T-helper 17 cell (primary cell): ENCODE results near the gene OR2T12. TPM values are rescaled to one million over a fixed set of nuclear protein-coding genes. Genes with fewer than 3 reads are reported as not detected.
"Not testable (repeated sequence)": the region's sequence is repeated elsewhere in the genome, so short reads cannot be mapped to it uniquely, and the experiment has no call there.

Source experiments
- ATAC-seq: fragments of 150-1000 bp; cut with Tn5 transposase; 2 replicates; pipeline ENCODE4 v1.10.0; 2021; ENCODE audit warnings: mild to moderate bottlenecking, moderate library complexity
- DNase-seq, 3 donors: peaks; one replicate each; pipeline versions ENCODE4 v3.0.0 to v3.0.0-alpha.2; 2020 to 2021
- H3K9me3 ChIP-seq: one replicate; pipeline ENCODE4 v1.7.0; 2013; ENCODE audit warnings: low read length, mild to moderate bottlenecking; ENCODE audit not compliant: control insufficient read depth, poor library complexity, severe bottlenecking
- H3K27ac Mint-ChIP-seq: one replicate; pipeline ENCODE4 v1.8.0; 2022; ENCODE audit warnings: mild to moderate bottlenecking, moderate library complexity, mixed read lengths
- H3K27me3 Mint-ChIP-seq: one replicate; pipeline ENCODE4 v1.8.0; 2022; ENCODE audit warnings: mixed read lengths
- H3K36me3 Mint-ChIP-seq: one replicate; pipeline ENCODE4 v1.8.0; 2022; ENCODE audit warnings: low read depth, mixed read lengths
- H3K4me1 Mint-ChIP-seq: one replicate; pipeline ENCODE4 v1.8.0; 2022; ENCODE audit warnings: mild to moderate bottlenecking, mixed read lengths
- H3K4me3 Mint-ChIP-seq: one replicate; pipeline ENCODE4 v1.8.0; 2022; ENCODE audit warnings: mild to moderate bottlenecking, moderate library complexity, mixed read lengths
- total RNA-seq, 4 donors: library from RNA in 2 of 4; stranded (reverse) in 2 of 4; gene quantifications; one replicate each; pipeline ENCODE4 v1.2.3 and lab custom pipeline; 2022 to 2026

OR2T12 gene, protein sequence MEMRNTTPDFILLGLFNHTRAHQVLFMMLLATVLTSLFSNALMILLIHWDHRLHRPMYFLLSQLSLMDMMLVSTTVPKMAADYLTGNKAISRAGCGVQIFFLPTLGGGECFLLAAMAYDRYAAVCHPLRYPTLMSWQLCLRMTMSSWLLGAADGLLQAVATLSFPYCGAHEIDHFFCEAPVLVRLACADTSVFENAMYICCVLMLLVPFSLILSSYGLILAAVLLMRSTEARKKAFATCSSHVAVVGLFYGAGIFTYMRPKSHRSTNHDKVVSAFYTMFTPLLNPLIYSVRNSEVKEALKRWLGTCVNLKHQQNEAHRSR
- not detected for total RNA-seq
- total RNA-seq (lab: John Stamatoyannopoulos, UW) = 0 reads per million in 2 donors

DNA sequence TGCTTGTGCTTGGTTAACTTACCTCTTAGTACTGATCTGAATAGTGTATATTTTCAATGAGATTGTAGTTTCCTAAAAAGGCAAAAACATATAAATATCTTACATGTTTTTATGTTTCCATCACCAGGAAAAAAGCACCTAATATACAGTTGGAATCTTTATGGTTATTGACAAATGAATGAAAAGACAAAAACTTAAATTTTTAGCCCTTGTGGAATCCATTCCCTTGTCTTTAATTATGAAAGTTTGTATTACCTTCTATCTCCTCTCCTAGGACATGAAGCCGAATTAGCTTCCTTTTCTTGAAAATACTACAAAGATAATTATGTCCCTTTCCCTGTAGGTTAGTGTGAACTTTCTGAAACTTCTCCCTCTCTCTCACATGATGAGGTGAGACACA is at the start of gene OR2T12:
Gene OR2T12 (minus strand): TSS at position 101 of the 400 bp plus-strand sequence. CDS start 7,846 bp downstream, outside the sequence.
- H3K27me3 Mint-ChIP-seq = no peaks in the 10 kb centered on the region
- no peak within 1 kb of the TSS for H3K4me3 Mint-ChIP-seq
- DNase-seq = no peak
- no peaks in the 10 kb centered on the region for H3K36me3 Mint-ChIP-seq
- no peaks in the 10 kb centered on the region for H3K9me3 ChIP-seq
- H3K4me1 Mint-ChIP-seq = no peaks in the 10 kb centered on the region
- H3K27ac Mint-ChIP-seq = no peak within 1 kb of the TSS
- ATAC-seq = no peak

DNA sequence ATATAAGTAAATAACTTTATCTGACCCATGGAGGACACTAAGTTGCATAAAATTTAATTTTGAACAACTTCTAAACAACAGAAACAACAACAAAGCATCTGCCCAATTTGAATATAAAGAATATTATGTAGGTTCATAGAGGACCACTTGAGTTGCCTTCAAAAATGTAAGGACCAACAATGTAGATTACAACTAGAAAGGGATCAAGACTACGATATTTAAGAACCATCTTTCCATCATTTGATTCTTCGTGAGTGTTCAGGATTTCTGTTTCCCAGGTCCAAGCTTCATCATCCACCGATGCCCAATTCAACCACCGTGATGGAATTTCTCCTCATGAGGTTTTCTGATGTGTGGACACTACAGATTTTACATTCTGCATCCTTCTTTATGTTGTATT is 45.3 kb upstream of the OR2T12 start, which contains the start of gene OR14C36:
Gene OR14C36 (plus strand): TSS at position 301 of the 400 bp plus-strand sequence. CDS start 0 bp downstream, at position 301.
- Mint-ChIP-seq H3K27me3 (peaks cover 9% of the 10 kb centered on the region), H3K4me1 (no peaks in the 10 kb centered on the region), H3K27ac (no peak within 1 kb of the TSS), H3K36me3 (no peaks in the 10 kb centered on the region), H3K4me3 (no peak within 1 kb of the TSS)
- DNase-seq (no peak), ATAC-seq (no peak)
- no peaks in the 10 kb centered on the region for H3K9me3 ChIP-seq

DNA sequence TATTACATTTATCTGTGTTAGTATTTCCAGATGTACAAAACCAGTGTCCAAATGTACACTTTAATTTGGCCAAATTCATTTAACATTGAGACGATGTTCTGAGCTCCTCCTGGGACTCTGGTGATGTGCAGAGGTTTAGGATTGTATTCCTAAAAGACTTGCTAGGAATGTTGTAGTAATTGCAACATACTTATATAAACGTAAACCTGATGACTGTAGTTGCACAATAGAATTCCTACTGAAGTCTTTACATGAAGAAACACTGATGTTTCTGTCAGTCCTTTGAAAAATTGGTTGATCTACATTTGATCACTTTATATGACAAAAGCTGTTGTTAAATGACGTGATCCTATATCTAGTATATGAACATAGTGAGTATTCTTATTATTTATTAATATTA is 40.2 kb upstream of the OR2T12 start:
- DNase-seq = no peak
- no peaks in the 10 kb centered on the region for H3K36me3 Mint-ChIP-seq

DNA sequence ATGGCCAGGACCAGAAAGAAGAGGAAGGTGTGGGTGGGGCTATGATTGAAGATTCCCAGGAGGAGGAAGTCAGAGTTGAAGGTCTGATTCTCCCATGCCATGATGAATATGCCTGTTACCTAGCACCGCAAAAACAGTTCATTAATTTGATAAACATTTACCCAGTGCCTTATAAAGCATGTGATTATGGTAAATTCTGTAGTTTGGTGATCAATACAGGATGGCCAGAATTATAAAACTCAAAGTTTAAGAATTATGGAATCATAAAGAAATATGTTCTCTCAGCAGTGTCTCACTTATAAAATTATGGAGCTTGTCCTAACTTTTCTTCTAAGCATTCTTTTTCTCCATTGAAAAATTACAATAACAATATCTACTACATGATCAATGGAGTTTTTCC is 21.2 kb upstream of the OR2T12 start, which contains the start of gene OR2M7:
Gene OR2M7 (minus strand): TSS at position 101 of the 400 bp plus-strand sequence. CDS start 0 bp downstream, at position 101.
- Mint-ChIP-seq H3K4me3 (no peak within 1 kb of the TSS), H3K27me3 (no peaks in the 10 kb centered on the region), H3K4me1 (no peaks in the 10 kb centered on the region), H3K27ac (no peak within 1 kb of the TSS), H3K36me3 (no peaks in the 10 kb centered on the region)
- DNase-seq = no peak
- no peaks in the 10 kb centered on the region for H3K9me3 ChIP-seq
- ATAC-seq = no peak

More for the DNA sequence above, 40.2 kb upstream of the OR2T12 start:
- no peaks in the 10 kb centered on the region for H3K9me3 ChIP-seq
- H3K27ac Mint-ChIP-seq = no peak overlapping the region
- no peak for ATAC-seq
- H3K4me1 Mint-ChIP-seq = no peaks in the 10 kb centered on the region
- H3K27me3 Mint-ChIP-seq = no peaks in the 10 kb centered on the region
- H3K4me3 Mint-ChIP-seq = no peak overlapping the region

DNA sequence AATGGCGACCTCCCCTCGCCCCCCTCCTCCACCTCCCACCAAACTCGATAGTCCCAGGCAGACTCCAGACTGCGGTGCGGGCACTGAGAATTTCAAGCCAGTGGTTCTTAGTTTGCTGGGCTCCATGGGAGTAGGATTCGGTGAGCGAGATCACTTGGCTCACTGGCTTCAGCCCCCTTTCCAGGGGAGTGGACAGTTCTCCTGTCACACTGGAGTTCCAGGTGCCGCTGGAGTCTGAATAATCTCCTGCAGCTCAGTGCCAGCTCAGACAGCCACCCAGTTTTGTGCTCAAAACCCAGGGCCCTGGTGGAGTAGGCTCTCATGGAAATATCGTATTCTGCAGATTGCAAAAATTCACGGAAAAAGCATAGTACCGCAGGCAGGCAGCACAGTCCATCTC is 13.6 kb upstream of the OR2T12 start:
- Mint-ChIP-seq H3K27ac (no peak overlapping the region), H3K4me3 (no peak overlapping the region), H3K4me1 (no peaks in the 10 kb centered on the region), H3K36me3 (no peaks in the 10 kb centered on the region), H3K27me3 (no peaks in the 10 kb centered on the region)
- no peak for ATAC-seq
- H3K9me3 ChIP-seq = no peaks in the 10 kb centered on the region
- no peak for DNase-seq

DNA sequence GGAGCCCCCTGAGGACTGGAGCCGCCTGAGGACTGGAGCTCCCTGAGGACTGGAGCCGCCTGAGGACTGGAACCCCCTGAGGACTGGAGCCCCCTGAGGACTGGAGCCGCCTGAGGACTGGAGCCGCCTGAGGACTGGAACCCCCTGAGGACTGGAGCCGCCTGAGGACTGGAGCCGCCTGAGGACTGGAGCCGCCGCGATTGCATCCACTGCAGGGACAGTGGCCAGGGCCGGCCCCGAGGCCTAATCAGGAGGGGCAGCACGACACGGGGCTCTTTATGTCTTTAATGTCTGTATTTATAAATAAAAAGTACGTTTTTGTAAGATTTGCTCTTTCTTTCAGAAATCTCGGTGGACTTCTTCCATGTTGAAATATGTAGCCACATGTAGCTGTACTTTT is 3.5 kb upstream of the OR2T12 start:
- not testable (repeated sequence) for H3K27ac Mint-ChIP-seq, H3K4me1 Mint-ChIP-seq, ATAC-seq, DNase-seq, H3K9me3 ChIP-seq, H3K36me3 Mint-ChIP-seq, H3K27me3 Mint-ChIP-seq, H3K4me3 Mint-ChIP-seq

DNA sequence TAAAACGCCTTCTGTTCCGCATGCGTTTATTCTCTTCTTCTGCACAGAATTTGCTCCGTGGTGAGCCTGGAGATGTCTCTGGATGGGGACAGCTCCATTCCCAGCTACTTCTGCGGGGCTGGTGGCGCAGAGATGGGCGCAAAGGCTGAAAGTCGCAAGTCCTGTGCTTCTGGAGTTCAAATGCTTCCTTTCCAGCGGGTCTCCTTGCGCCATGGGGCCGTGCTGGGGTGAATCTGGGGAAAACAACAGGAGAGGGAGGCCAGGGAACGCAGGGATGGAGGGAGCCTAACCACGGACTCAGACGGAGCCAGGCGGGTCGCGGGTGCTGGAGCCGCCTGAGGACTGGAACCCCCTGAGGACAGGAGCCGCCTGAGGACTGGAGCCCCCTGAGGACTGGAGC is 2.9 kb upstream of the OR2T12 start:
- H3K27me3 Mint-ChIP-seq = no peaks in the 10 kb centered on the region
- no peak overlapping the region for H3K27ac Mint-ChIP-seq
- no peaks in the 10 kb centered on the region for H3K36me3 Mint-ChIP-seq
- DNase-seq = no peak
- no peak overlapping the region for H3K4me3 Mint-ChIP-seq
- H3K9me3 ChIP-seq = no peaks in the 10 kb centered on the region
- no peak for ATAC-seq
- no peaks in the 10 kb centered on the region for H3K4me1 Mint-ChIP-seq

DNA sequence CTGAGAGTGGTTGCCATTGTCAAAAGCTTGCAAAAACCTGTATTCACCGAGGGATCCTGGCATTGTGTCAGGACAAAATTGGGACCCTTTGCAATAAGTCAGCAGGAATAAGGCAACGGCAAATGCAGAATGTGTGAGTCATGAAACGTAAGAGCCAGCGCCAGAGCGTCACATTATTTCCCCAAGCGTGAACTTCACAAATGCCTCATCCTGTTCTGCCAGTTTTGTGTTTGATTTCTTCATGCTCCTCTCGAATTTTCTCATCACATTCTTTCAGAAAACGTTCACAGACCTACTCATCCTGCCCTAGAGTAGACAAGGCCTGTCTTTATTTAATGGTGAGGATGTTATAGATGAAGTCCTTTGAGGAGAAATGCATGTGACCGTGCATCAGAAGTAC is 2.4 kb upstream of the OR2T12 start:
- H3K27me3 Mint-ChIP-seq, ATAC-seq, H3K4me1 Mint-ChIP-seq, H3K4me3 Mint-ChIP-seq, H3K36me3 Mint-ChIP-seq, DNase-seq, H3K9me3 ChIP-seq, H3K27ac Mint-ChIP-seq: not testable (repeated sequence)

DNA sequence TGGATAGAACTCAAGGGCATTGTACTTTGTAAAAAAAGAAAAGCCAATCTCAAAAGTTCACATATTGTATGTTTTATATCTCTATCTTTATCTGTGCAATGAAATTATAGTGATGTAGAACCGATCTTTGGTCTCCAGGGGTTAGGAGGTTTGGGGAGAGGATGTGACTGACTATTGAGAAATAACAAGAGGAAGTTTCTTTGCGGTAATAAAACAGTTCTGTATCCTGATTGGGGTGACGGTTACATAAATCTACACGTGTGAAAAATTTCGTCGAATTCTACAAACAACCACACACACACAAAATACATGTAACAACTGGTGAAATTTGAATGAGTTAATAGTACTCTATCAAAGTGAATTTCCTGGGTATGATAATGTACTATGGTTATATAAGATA is 14.8 kb downstream of the OR2T12 start:
- no peak overlapping the region for H3K27ac Mint-ChIP-seq
- no peak overlapping the region for H3K4me3 Mint-ChIP-seq
- no peaks in the 10 kb centered on the region for H3K9me3 ChIP-seq
- no peak for ATAC-seq
- H3K4me1 Mint-ChIP-seq = no peaks in the 10 kb centered on the region
- no peaks in the 10 kb centered on the region for H3K27me3 Mint-ChIP-seq
- no peaks in the 10 kb centered on the region for H3K36me3 Mint-ChIP-seq
- DNase-seq = no peak

DNA sequence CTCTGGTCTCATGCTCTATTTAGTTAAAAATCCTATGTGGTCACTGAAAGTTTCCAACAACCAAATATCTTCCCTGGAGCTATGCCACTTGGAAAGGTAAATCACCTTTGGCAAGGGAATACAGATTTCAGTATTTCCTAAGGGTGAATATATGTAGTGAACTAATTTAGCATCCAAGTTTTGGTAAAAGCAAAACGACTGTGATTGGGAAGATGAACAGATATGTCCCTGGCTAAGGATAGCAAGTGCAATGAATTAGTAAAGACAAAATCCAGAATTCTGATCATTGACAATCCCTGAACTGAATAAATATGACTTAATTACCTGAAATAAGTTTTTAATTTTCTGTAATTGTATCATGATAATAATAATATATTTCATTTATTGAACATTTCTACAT is 25.3 kb downstream of the OR2T12 start, which contains the start of gene OR2T33:
Gene OR2T33 (minus strand): TSS at position 101 of the 400 bp plus-strand sequence. CDS start 4,162 bp downstream, outside the sequence.
- DNase-seq = no peak
- H3K9me3 ChIP-seq = no peaks in the 10 kb centered on the region
- no peak within 1 kb of the TSS for H3K27ac Mint-ChIP-seq
- H3K4me3 Mint-ChIP-seq = no peak within 1 kb of the TSS
- no peak for ATAC-seq
- peaks cover 3% of the 10 kb centered on the region for H3K36me3 Mint-ChIP-seq
- H3K27me3 Mint-ChIP-seq = peaks cover 4% of the 10 kb centered on the region
- H3K4me1 Mint-ChIP-seq = no peaks in the 10 kb centered on the region

DNA sequence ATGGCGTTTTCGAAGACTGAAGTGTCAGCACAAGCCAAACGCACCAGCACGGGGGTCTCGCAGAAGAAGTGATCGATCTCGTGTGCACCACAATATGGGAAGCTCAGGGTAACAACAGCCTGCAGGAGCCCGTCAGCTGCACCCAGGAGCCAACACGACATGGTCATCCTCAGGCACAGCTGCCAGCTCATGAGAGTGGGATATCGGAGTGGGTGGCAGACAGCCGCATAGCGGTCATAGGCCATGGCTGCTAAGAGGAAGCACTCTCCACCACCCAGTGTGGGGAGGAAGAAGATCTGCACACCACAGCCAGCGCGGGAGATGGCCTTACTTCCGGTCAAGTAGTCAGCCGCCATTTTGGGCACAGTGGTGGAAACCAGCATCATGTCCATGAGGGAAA is 30.0 kb downstream of the OR2T12 start:
- not testable (repeated sequence) for H3K9me3 ChIP-seq, H3K27me3 Mint-ChIP-seq

DNA sequence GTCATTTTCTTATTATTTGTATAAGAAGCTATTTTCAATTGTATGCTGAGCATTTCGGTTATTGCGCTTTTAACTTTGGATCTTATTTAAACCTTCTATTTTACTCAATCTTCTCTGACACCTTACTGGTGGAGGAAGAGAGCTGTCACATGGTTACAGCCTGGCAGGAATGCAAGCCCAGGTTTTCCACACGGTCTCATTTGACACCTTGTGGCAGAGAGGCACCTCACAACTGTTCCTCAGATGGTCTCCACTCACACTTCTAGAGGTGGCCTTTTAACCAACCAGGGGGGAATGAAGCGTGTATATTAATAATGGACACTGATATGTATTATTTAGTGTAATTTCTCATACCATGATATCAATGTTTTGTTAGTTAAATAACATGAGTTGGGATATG is 35.0 kb downstream of the OR2T12 start:
- H3K9me3 ChIP-seq = no peaks in the 10 kb centered on the region
- no peaks in the 10 kb centered on the region for H3K4me1 Mint-ChIP-seq
- H3K27me3 Mint-ChIP-seq = no peaks in the 10 kb centered on the region
- no peak for DNase-seq
- H3K27ac Mint-ChIP-seq = no peak overlapping the region
- no peaks in the 10 kb centered on the region for H3K36me3 Mint-ChIP-seq
- ATAC-seq = no peak
- H3K4me3 Mint-ChIP-seq = no peak overlapping the region

More for the DNA sequence above, 30.0 kb downstream of the OR2T12 start:
- H3K27ac Mint-ChIP-seq, ATAC-seq, H3K36me3 Mint-ChIP-seq, H3K4me1 Mint-ChIP-seq, H3K4me3 Mint-ChIP-seq, DNase-seq: not testable (repeated sequence)

DNA sequence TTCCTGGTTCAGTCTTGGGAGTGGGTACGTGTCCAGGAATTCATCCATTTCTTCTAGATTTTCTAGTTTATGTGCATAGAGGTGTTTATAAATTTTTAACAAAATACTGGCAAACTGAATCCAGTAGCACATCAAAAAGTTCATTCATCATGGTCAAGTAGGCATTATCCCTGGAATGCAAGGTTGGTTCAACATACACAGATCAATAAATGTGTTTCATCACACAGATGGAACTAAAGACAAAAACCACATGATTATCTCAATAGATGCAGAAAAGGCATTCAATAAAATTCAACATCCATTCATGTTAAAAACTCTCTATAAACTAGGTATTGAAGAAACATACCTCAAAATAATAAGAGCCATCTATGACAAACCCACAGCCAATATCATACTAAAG is 43.9 kb downstream of the OR2T12 start:
- DNase-seq, H3K9me3 ChIP-seq, H3K27me3 Mint-ChIP-seq, H3K4me1 Mint-ChIP-seq, H3K4me3 Mint-ChIP-seq, ATAC-seq, H3K36me3 Mint-ChIP-seq, H3K27ac Mint-ChIP-seq: not testable (repeated sequence)

DNA sequence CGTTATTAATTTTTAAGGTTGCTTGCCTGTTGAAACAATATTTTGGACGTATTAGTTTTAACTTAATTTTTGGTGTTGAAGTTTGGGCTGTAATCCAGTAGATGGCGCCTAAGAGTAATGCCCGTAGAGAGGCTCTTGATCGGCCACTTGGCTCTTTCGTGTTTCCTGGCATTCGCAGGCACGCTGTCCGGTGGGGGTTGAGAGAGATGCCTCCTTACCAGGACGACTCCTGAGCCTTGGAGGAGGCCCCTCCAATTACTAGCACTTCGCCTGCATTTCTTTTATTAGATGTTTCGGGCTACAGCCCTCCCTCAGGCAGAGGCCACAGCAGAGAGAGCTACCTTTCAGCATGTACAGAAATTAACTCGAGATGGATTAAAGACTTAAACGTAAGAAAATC is 60.0 kb downstream of the OR2T12 start:
- no peak for DNase-seq
- Mint-ChIP-seq H3K4me1 (peaks cover 3% of the 10 kb centered on the region), H3K4me3 (peak overlapping the region; percentile 15), H3K27me3 (peaks cover 26% of the 10 kb centered on the region), H3K27ac (no peak overlapping the region), H3K36me3 (no peaks in the 10 kb centered on the region)
- H3K9me3 ChIP-seq = no peaks in the 10 kb centered on the region
- ATAC-seq = peak; percentile 47
